Osteoblast (primary cell): Measurements from ENCODE around the gene NPRL2. TPM values are rescaled to one million over a fixed set of nuclear protein-coding genes. Genes with fewer than 3 reads are reported as not detected.

Experiments
- DNase-seq: peaks from one replicate; pipeline ENCODE4 v3.0.0; 2011; ENCODE audit warnings: low spot score, mixed read lengths; ENCODE audit not compliant: insufficient read length; ENCODE audit errors: missing footprints
- H2AFZ ChIP-seq: 2 replicates; pipeline ENCODE4 v1.6.0; 2011; ENCODE audit warnings: mild to moderate bottlenecking, low read length
- H3K27ac ChIP-seq: 2 replicates; pipeline ENCODE4 v1.5.1; 2011; ENCODE audit warnings: mild to moderate bottlenecking, low read depth, low read length, moderate library complexity
- H3K27me3 ChIP-seq: 2 replicates; pipeline ENCODE4 v1.6.0; 2012; ENCODE audit warnings: mild to moderate bottlenecking, control low read depth, inconsistent platforms, low read length, moderate library complexity; ENCODE audit not compliant: insufficient read depth
- H3K36me3 ChIP-seq: 2 replicates; pipeline ENCODE4 v1.5.1; 2011; ENCODE audit warnings: mild to moderate bottlenecking, low read length, control low read depth, moderate library complexity; ENCODE audit not compliant: insufficient read depth
- H3K4me1 ChIP-seq: 2 replicates; pipeline ENCODE4 v1.5.1; 2011; ENCODE audit warnings: mild to moderate bottlenecking, low read length, control low read depth, moderate library complexity; ENCODE audit not compliant: insufficient read depth
- H3K4me2 ChIP-seq: 2 replicates; pipeline ENCODE4 v1.6.0; 2011; ENCODE audit warnings: mild to moderate bottlenecking, low read length; ENCODE audit not compliant: insufficient read depth
- H3K4me3 ChIP-seq: fragments of 200-600 bp; sonication (generic); 3 replicates; pipeline ENCODE4 v1.5.1; 2012; ENCODE audit warnings: mild to moderate bottlenecking, low read length, inconsistent platforms; ENCODE audit not compliant: insufficient read depth
- H3K79me2 ChIP-seq: 2 replicates; pipeline ENCODE4 v1.6.0; 2012; ENCODE audit warnings: mild to moderate bottlenecking, low read length, control low read depth, inconsistent platforms; ENCODE audit not compliant: insufficient read depth
- H3K9me3 ChIP-seq: 2 replicates; pipeline ENCODE4 v1.5.1; 2011; ENCODE audit warnings: low read depth, low read length, control low read depth
- H4K20me1 ChIP-seq: 2 replicates; pipeline ENCODE4 v1.6.0; 2012; ENCODE audit warnings: mild to moderate bottlenecking, low read length, control low read depth; ENCODE audit not compliant: insufficient read depth
- total RNA-seq: library from RNA; depleted of rRNA; stranded (reverse); fragments of >200 nt; gene quantifications from 2 replicates; pipeline ENCODE4 v1.2.3, GENCODE V29; 2012
- TF ChIP-seq, protein P1 (sequence below): IDR thresholded peaks from 2 replicates; pipeline ENCODE4 v1.5.1; 2011; ENCODE audit warnings: mild to moderate bottlenecking, low read depth, low read length, moderate library complexity; ENCODE audit errors: extremely low read depth

The NPRL2 gene
- total RNA-seq, 1 donor = 21.7 TPM

DNA sequence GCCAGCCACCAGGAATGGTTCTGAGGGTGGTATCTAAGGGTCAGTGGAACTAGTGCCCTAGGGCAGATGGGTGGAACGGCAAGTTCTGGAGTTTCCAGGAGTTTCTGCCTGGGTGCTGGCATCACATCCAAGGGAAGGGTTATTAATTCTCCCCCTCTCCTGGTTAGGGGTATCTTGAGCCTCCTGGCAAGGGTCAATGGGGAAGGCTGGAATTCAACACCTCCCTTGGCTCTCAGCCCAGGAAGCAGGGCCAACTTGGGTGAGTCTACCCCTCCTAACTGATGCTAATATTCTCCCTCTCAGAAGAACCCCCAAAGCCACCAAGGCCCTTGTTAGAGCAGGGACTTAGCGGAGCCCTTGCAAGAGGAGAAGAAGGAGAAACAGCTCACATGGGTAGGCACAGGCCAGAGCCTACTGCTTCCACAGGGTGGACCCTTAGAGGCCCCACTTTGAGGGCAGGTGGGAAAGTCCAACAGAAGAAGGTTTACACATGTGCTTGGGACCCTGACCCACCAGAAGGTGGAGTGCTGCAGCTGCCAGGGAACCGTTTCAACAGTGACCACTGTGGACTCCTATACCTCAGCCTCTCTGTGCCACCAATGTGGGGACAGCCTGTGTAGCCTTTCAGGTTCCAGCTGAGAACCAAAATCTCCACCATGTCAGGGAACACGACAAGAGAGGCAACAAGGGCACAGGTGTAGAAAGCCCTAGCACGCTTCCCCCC, 5.4 kb upstream of the NPRL2 start:
- Histone ChIP-seq H3K27ac (peak overlapping the region; percentile 20), H3K27me3 (no peaks in the 10 kb centered on the region), H4K20me1 (peaks cover 70% of the 10 kb centered on the region), H3K4me3 (peak overlapping the region; percentile 92), H3K36me3 (peaks cover 46% of the 10 kb centered on the region), H3K79me2 (peaks cover 77% of the 10 kb centered on the region), H3K9me3 (no peaks in the 10 kb centered on the region), H3K4me1 (peaks cover 55% of the 10 kb centered on the region), H2AFZ (no peak overlapping the region), H3K4me2 (peak overlapping the region; percentile 91)
- TF ChIP-seq, protein P1, sequence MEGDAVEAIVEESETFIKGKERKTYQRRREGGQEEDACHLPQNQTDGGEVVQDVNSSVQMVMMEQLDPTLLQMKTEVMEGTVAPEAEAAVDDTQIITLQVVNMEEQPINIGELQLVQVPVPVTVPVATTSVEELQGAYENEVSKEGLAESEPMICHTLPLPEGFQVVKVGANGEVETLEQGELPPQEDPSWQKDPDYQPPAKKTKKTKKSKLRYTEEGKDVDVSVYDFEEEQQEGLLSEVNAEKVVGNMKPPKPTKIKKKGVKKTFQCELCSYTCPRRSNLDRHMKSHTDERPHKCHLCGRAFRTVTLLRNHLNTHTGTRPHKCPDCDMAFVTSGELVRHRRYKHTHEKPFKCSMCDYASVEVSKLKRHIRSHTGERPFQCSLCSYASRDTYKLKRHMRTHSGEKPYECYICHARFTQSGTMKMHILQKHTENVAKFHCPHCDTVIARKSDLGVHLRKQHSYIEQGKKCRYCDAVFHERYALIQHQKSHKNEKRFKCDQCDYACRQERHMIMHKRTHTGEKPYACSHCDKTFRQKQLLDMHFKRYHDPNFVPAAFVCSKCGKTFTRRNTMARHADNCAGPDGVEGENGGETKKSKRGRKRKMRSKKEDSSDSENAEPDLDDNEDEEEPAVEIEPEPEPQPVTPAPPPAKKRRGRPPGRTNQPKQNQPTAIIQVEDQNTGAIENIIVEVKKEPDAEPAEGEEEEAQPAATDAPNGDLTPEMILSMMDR = no peak
- DNase-seq = no peak

DNA sequence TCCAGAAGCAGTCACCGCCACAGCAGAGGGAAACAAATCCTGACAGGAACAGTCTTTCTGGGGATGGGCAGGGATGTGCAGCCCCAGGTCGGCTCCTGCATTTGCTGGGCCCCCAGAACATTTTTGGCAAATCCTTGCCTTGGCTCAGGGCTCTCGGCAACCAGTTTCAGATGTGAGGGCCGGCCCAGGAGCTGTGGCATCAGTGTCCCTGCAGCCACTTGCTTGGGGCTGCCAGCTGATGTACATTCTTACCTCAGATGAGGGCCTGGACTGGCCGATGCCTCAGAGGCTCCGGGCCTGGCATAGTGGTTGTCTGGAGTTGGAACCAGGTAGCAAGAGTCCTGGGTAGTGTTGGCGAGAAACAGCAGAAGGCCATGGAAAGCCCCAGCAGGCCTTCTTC, 4.3 kb upstream of the NPRL2 start:
- Histone ChIP-seq H3K4me1 (peaks cover 58% of the 10 kb centered on the region), H3K79me2 (peaks cover 84% of the 10 kb centered on the region), H4K20me1 (peaks cover 70% of the 10 kb centered on the region), H3K4me3 (no peak overlapping the region), H3K27me3 (no peaks in the 10 kb centered on the region), H3K36me3 (peaks cover 46% of the 10 kb centered on the region), H3K27ac (no peak overlapping the region), H3K4me2 (no peak overlapping the region), H2AFZ (no peak overlapping the region), H3K9me3 (no peaks in the 10 kb centered on the region)
- no peak for DNase-seq
- TF ChIP-seq, protein P1 = no peak

DNA sequence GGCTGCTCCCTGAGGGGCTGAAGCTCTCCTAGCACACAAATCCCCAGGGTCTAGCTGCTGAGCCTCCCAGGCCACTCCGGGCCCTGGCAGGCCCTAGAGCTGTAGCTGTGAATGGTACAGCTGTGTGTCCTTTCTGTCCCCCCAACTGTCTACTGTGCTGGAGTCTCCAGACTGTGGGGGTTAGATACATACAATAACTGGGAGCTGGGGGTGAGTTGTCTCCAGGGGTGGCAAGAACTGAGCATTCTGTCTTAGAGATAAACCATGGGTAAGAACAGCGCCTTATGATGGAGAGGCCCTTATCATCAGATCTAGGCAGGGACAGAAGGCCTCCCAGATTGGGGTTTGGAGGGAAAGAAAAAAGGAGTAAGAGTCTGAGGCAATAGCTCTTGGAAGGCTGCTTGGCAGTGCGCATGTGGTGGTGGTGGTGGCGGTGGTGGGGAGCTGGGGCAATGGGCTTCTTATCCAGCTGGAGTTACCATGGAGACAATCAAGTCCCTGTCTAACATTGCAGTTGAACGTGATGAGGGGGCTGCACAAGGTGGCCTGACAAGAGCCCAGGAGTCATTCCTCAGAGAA, 3.7 kb upstream of the NPRL2 start:
- no peak overlapping the region for H2AFZ ChIP-seq
- peaks cover 90% of the 10 kb centered on the region for H3K79me2 ChIP-seq
- H4K20me1 ChIP-seq = peaks cover 70% of the 10 kb centered on the region
- H3K27ac ChIP-seq = no peak overlapping the region
- no peaks in the 10 kb centered on the region for H3K9me3 ChIP-seq
- H3K4me1 ChIP-seq = peaks cover 57% of the 10 kb centered on the region
- peaks cover 46% of the 10 kb centered on the region for H3K36me3 ChIP-seq
- H3K27me3 ChIP-seq = no peaks in the 10 kb centered on the region
- H3K4me2 ChIP-seq = no peak overlapping the region
- DNase-seq = no peak
- no peak overlapping the region for H3K4me3 ChIP-seq
- TF ChIP-seq, protein P1 = no peak

DNA sequence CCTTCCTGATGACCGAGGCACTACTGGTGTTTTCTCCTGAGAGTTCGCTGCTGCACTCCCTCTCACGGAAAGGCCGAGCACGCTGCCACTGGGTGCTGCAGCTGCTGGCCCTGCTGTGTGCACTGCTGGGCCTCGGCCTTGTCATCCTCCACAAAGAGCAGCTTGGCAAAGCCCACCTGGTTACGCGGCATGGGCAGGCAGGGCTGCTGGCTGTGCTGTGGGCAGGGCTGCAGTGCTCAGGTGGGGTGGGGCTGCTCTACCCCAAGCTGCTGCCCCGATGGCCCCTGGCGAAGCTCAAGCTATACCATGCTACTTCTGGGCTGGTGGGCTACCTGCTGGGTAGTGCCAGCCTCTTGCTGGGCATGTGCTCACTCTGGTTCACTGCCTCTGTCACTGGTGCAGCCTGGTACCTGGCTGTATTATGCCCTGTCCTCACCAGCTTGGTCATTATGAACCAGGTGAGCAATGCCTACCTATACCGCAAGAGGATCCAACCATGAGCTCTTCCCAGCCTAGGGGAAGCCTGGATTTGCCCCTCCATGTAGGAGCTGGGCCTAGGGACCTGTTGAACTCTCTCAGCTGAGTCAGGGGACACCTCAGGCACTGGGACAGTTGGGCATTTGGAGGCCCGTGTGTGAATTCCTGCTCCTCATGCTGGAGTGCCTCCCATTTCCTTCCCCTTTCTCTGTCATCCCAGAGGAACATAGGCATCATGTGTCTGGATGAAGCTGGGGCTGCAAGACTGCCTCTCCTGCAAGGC, 2.9 kb upstream of the NPRL2 start:
- Histone ChIP-seq H3K9me3 (no peaks in the 10 kb centered on the region), H3K79me2 (peaks cover 88% of the 10 kb centered on the region), H3K4me3 (no peak overlapping the region), H3K4me2 (no peak overlapping the region), H4K20me1 (peaks cover 65% of the 10 kb centered on the region), H2AFZ (no peak overlapping the region), H3K4me1 (peaks cover 52% of the 10 kb centered on the region), H3K27ac (peak overlapping the region; percentile 64), H3K36me3 (peaks cover 52% of the 10 kb centered on the region), H3K27me3 (no peaks in the 10 kb centered on the region)
- TF ChIP-seq, protein P1 = no peak
- no peak for DNase-seq
